Right renal pelvis (tissue), 4 donors: ENCODE results near the gene NBPF3. TPM values are rescaled to one million over a fixed set of nuclear protein-coding genes. Genes with fewer than 3 reads are reported as not detected.
"Not testable (repeated sequence)": the region's sequence is repeated elsewhere in the genome, so short reads cannot be mapped to it uniquely, and the experiment has no call there.

Experiments used
- DNase-seq, 4 donors: peaks; one replicate each; pipeline ENCODE4 v3.0.0-alpha.2; 2013; ENCODE audit warnings: low read depth in 4 of 4, low spot score in 3 of 4, missing footprints in 1 of 4
- polyA plus RNA-seq, 4 donors: library from polyadenylated mRNA; unstranded; fragments of 120-200 nt; gene quantifications; one replicate each; pipeline ENCODE4 v1.2.1, GENCODE V29; 2013; ENCODE audit not compliant: insufficient read length in 4 of 4

Gene NBPF3
- polyA plus RNA-seq, 4 donors, result 12.8 to 24.3 (median 16.8) TPM

DNA sequence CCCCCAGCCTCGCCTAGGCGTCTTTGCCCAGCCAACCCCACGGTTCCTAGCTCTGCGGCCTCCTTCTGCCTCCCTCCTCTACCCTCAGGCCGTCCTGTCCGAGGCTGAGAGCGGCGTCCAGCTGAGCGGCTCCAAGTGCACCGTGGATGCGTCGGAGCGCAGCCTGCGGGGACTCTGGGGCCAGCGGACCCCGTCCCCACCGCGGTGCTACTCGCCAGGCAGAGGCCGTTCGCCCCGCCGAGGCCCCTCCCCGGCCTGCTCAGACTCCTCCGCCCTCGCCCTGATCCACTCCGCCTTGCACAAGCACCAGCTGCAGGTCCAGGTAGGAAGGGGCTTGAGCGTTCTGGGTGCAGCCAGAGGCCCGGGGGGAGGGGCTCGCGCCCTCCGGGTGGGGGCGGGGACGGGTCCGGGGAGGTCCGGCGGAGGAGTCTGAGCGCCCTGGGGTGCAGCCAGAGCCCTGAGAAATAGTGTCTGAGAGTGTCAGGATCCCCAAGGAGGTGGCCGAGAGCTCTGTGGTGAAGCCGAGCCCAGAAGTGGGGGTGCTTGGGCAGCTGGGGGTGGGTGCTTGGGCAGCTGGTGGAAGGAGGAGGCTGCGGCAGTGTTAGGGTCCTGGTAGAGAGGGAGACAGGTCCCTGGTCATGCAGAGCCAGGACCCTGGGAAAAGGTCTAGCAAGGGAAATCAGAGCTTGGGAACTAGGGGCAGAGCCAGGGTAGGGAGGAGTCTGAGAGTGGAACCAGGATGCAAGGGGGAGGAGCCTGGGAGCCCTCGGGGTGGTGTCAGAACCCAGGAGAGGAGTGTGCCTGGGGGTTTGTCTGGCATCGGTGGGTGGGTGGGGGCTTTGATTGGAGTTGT lies 3.2 kb upstream of the NBPF3 start:
- DNase-seq, result no peak

DNA sequence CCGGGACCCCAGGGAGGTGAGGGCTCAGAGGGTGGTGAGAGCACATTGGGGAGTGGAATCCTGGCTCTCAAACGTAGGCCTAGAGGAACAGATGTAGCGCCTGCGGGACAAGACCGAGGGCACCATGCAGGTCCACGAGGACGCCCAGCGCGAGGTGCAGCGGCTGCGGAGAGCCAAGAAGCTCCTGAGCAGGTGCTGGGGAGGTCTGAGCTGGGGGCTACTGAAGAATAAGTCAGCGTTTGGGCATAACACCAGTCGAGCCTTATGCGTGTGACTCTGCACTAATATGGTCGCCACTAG lies 2.6 kb upstream of the NBPF3 start:
- DNase-seq, result no peak

DNA sequence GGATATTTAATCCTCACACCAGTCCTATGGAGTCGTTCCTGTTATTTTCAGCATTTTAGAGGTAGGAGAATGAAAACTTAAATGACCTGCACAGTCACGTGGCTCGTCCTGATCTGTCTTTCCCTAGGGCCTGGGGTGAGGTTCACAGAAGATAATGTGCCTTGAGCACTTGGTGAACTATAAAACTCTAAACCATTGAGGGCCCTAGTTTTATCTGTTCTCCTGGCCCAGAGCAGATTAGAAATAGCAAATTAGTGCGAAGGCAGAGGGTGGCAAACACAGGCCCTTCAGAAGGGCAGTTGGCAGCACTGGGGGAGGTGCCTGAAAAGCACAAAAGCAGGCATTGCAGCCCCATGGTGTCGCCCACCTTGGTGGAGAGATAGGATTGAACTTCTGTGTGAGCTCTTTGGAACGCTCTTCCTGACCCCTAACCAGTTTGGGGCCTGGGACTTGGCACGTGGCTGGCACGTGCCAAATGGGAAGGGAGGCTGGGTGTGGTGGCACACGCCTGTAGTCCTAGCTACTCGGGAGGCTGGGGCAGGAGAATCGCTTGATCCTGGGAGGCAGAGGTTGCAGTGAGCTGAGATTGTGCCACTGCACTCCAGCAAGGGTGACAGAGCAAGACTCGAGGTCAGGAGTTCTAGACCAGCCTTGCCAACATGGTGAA lies 1.2 kb upstream of the NBPF3 start:
- not testable (repeated sequence) for DNase-seq

DNA sequence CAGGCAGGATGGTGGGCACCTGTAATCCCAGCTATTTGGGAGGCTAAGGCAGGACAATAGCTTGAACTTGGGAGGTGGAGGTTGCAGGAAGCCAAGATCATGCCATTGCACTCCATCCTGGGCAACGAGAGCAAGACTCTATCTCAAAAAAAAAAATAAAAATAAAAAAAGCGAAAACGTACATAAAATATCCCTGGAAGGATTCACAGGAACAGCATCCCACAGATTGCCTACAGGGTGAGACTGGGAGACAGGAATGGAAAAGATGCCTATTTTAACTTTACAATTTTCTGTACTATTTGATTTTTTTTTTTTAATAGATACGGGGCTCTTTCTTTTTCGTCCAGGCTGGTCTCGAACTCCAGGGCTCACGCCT lies 604 bp upstream of the NBPF3 start:
- no peak for DNase-seq

DNA sequence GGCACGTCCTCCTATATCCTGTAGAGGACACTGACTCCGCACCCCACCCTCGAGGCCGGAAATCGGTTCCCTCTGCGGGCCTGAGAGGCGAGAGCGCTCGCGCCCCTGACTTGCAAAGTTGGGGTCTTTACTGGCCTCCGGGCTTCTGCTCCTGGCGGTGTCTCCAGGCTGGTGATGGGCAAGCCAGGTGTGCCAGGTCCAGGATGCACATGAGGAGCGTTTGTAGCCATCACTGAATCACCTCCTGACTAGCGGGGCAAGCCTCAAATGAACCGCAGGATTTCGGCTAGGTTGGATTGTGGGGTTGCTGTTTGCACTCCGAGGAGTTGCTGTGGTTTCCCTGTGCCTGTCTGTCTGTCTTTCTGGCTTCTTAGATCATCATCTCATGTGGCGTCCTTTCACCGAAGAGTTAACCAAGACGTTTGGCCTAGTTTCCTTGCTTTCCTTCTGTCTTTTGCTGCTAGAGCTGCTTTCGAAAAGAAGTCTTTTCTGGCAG lies 741 bp downstream of the NBPF3 start:
- DNase-seq, result not testable (repeated sequence)

DNA sequence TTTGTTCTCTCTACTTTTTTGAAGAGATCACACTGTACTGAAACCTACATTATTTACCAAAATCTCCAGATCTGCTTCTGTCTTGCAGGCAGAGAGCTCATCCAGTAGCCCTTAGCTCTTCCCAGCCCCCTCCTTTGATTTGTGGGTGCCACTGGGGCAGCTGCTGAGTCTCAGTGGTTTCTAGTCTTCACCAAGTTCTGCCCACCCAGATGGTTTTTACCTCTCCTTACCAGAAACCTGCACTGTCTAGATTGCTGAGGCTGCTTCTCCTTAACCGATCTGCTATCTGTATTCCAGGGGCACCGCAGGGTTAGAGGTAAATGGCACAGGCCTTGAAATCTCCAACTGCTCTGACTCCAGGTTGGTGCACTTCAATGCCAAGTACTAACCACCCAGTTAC lies 6.7 kb downstream of the NBPF3 start:
- not testable (repeated sequence) for DNase-seq

DNA sequence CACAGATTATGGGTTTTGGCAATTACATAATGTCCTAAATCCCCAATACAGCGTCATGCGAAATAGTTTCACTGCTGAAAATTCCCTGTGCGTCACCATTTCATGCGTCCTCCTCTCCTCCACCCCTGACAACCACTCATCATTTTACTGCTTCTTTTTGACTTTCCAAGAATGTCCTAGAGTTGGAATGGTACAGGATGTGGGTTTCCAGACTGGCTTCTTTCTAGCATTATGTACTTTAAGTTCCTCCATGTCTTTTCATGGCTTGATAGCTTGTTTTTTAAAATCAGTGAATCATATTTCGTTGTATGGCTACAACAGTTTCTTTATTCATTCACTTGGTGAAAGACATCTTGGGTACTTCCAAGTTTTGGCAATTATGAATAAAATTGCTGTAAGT lies 7.4 kb downstream of the NBPF3 start:
- no peak for DNase-seq

DNA sequence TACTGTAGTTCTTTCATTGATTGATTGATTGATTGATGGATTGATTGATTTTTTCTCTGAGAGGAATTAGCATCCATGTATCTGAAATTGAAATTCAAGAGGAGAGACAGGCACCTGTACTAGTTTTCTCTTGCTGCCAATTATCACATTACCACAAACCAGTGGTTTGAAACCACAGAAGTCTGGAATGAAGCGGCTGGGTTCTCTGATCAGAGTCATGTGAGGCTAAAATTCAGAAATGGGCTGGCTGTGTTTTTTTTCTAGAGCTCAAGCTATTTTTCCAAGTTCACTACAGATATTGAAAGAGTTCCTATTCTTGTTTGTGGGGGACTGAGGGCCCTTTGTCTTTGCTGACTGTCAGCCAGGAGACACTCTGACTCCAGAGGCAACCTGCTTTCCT lies 10.0 kb downstream of the NBPF3 start:
- DNase-seq, result no peak

DNA sequence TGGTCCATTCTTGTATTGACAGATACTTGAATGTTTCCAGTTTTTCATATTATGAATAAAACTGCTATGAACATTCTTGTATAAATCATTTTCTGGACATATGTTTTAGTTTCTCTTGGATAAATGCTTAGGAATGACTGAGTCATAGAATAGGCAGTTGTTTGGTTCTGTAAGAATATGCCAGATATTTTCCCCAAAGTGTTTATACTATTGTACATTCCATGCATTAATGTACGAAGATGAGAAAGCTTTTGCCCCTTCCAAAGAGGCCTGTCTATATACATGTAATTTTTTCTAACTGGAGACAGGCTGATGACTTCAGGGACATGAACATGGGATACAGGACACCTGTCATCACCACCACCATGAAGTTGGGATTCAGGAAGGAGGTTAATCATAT lies 11.3 kb downstream of the NBPF3 start:
- no peak for DNase-seq

DNA sequence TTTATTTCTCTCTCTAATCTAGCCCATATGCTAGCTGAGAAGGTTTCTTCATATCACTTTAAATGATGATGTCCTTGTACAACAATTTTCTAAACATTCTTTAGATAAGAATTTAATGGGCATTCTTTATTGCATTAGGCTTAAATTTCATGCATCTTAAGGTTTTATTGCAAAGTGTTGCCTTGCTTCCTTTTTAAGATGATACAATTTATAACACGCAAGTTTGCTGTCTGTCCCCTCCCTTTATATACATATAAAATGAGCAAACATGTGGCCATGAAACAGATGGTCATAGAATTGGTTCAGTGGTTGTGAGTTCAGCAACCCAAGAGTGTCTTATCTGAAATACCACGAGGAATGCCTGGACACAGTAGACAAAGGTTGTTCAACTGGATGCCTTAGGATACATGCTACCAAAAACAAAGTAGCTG lies 12.1 kb downstream of the NBPF3 start:
- DNase-seq, result no peak

DNA sequence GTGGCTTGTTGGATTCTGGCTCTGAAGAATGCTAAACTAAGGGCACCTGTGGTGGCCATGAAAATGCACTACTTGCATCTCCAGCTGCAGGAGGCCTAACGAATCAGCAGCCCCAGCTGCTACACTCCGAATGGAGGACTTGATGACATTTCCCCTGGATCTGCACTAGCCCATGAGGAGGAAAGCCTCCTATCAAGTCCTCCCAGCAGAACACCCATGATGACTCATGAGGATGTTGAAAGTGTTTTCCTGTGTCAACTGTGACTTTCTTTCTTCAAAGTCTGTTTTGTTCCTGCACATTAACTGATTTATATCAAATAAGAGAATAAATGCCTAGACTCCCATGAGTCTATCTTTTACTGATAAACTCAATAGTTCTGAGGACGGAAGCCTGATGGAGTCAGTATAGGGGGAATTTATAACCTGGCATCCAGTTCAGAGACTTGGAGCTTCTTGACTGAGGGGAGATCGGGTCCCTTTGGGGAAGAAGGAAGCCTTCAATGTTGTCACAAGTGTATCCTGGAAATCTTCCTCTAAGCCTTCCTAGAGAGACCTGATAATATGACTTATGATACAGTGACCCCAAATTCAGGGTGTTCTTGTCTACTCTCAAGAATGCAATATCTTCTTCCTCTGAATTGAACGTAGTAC lies 14.2 kb downstream of the NBPF3 start:
- DNase-seq, result not testable (repeated sequence)

DNA sequence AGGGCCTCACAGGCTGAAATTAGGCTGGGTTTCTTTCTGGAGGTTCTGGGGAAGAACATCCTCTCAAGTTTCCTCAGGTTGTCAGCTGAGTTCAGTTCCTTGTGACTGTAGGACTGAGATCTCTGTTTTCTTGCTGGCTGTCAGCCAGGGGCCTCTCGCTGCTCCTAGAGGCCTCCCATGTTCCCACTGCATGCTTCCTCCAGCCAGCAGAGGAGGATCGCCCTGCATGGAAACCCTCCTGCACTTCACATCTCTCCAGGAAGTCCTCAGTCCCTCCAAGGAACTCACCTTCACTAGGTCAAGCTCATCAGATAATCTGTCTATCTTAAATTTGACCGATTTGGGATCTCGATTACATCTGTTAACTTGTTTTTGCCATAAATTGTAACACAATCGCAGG lies 15.0 kb downstream of the NBPF3 start:
- not testable (repeated sequence) for DNase-seq

DNA sequence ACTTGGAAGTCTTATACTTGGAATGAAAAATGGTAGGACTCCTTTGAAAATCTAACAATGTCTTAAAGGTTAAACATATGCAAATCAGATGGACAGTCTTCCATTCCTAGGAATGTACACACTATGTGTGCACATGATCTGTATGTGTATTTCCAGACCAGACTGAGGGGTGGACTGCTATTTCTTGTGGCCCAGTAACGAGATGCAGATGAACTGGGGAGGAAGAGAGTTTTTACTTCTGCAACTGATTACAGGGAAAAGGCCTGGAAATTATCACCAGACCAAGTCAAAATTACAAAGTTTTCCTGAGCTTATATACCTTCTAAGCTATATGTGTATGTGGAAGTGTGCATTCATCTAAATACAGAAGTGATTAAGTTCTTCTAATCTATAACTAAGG lies 17.7 kb downstream of the NBPF3 start:
- no peak for DNase-seq

DNA sequence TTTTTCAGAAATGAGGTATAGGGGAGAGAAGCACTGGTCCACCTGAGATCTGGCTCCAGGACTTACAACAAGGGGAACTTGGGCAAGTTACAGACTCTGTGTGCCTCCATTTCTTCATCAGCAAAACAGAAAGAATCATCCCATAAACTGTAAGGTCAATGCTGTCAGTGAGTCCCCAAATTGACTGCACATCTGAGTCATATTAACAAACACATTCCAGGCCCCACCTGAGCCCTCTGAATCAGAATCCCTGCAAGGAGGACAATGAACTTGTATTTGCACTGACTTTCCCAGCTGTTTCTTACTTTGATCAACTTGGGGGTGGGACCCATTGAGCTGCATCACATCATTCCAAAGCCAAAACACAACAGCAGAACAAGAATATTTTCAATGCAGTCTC lies 25.2 kb downstream of the NBPF3 start:
- DNase-seq, result not testable (repeated sequence)

DNA sequence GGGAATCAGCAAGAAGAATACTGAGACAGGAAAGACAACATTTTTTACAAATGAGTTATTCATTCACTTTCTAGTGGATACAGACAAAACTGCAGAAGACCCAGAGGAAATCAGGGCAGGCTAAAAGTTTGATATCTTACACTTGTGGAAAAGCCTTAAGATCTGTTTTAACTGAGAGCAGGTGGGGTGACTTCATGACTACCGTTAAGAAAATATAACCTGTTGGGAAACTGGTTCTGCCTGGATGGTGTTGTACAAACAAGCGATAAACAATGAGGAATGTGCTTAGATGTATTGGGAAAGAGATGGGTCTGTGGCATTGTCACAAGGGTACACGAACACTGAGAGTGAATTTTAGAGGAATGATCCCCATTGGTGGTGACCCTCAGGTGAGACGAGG lies 28.0 kb downstream of the NBPF3 start:
- not testable (repeated sequence) for DNase-seq

DNA sequence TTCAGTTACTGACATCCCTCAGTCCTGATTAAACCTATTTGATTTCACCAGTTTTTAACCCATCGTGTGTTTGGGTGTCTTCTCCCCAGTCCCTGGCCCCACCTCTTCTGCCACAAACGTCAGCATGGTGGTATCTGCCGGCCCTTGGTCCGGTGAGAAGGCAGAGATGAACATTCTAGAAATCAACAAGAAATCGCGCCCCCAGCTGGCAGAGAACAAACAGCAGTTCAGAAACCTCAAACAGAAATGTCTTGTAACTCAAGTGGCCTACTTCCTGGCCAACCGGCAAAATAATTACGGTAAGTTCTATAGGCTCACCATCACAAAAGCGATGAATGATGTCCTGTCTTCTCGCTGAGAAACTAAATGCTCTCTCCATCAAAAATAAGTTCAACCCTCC lies 28.7 kb downstream of the NBPF3 start:
- no peak for DNase-seq

DNA sequence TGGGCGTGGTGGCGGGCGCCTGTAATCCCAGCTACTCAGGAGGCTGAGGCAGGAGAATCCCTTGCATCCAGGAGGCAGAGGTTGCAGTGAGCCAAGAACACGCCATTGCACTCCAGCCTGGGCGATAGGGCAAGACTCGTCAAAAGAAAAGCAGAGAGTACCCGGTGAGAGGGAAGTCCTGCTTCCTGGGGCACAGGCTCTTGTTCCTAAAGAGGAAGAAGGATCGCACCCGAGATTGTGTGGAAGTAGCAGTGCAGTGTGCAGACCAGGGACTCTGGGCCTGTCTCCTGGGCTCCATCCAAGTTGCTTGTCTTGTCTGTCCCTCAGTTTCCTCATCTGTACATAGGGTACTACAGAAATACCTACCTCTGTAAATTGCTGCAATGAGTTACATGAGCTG lies 29.6 kb downstream of the NBPF3 start:
- no peak for DNase-seq

DNA sequence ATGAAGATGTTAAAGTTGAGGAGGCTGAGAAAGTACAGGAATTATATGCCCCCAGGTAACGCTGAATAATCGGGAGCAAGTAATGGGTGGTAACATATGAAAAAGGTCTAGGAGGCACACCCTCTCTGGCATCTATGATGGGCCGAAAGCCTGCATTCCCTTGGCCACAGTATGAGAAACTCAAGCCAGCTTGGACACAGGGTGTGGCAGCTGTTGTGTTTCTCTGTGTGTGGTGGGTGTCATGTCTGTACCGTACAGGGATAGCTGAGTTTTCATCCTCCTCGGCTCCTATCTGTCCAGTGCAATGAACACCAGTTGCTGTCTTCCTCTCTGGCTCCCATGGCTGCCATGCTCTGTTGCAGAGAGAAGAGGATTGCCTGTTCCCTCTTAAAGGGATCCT lies 32.9 kb downstream of the NBPF3 start:
- DNase-seq, result no peak

DNA sequence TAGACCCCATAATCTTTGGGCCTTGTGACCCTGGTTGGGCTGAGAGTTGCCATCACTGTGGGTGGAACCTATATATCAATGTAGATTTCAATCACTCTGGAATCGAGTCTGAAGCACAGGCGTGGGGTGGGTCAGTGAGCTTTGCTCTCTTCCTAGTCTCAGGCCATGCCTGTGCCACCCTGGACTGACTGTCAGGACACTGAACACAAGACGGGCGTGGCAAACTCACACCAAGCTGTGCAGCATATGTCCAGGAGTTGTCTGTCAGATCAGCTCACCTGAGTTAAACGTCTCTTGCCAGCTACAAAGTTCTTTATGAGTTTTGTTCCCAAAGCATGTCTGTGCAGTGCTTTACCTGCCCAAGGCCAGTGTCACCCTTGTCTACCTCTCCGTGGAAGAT lies 38.4 kb downstream of the NBPF3 start:
- DNase-seq, result no peak

DNA sequence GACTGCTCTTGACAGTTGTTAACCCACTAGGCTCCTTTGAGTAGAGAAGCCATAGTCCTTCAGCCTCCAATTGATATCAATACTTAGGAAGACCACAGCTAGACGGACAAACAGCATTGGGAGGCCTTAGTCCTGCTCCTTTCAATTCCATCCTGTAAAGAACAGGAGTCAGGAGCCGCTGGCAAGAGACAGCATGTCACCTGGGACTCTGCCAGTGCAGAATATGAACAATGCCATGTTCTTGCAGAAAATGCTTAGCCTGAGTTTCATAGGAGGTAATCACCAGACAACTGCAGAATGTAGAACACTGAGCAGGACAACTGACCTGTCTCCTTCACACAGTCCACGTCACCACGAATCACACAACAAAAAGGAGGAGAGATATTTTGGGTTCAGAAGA lies 43.9 kb downstream of the NBPF3 start:
- DNase-seq, result not testable (repeated sequence)

DNA sequence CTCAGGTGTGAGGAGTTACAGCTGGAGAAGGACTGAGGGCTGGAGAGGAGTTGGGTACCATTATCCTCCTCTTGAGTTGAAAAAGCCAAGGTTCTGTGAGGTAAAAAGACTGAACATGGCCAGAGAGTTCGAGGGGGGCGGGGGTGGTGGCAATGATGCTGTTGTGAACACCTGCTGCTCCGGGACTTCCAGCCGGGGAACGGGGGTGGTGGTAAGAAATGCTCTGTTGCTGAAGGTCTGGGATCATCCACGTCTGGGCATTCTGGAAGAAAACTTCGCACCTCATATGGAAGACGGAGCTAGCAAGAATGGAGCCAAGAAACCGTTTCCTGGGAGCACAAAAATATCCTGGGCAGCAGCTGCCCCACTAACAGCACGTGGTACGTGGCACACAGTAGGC lies 49.2 kb downstream of the NBPF3 start:
- no peak for DNase-seq
